Measurements from ENCODE around the gene POLK.

Gene POLK

GRCh38 chr5:75471193-75471592, 40.5 kb upstream of the POLK start:
- no peak for DNase-seq (ENCODE audit: low read depth, low spot score)
- POLR2A ChIA-PET, result no interaction called here
- CTCF ChIA-PET, result interaction anchor here (1.0 kb wide), 1 partner anchor 62 kb away, joined by 3 read pairs; no protein-coding TSS in a partner anchor
- no peak for TF ChIP-seq CTCF (IDR thresholded peaks at IDR 0.05; ENCODE audit: insufficient read depth, low read length, missing control alignments)
- H3K4me3 ChIP-seq (ENCODE audit: low read depth, low read length), result no peak overlapping the region

GRCh38 chr5:75472973-75473372, 38.7 kb upstream of the POLK start:
- H3K4me3 ChIP-seq (ENCODE audit: low read depth, low read length), result no peak overlapping the region
- ChIA-PET CTCF (no interaction called here), POLR2A (no interaction called here)
- DNase-seq (ENCODE audit: low read depth, low spot score), result no peak
- no peak for TF ChIP-seq CTCF (IDR thresholded peaks at IDR 0.05; ENCODE audit: insufficient read depth, low read length, missing control alignments)

- ChIA-PET POLR2A (no interaction called here), CTCF (no interaction called here)
- no peak overlapping the region for H3K4me3 ChIP-seq (ENCODE audit: low read depth, low read length)
- no peak for TF ChIP-seq CTCF (IDR thresholded peaks at IDR 0.05; ENCODE audit: insufficient read depth, low read length, missing control alignments)
- DNase-seq (ENCODE audit: low read depth, low spot score), result no peak
Measured at GRCh38 chr5:75473463-75473862, 38.2 kb upstream of the POLK start.

GRCh38 chr5:75475364-75475763, 36.3 kb upstream of the POLK start:
- H3K4me3 ChIP-seq (ENCODE audit: low read depth, low read length), result no peak overlapping the region
- ChIA-PET CTCF (no interaction called here), POLR2A (no interaction called here)
- no peak for DNase-seq (ENCODE audit: low read depth, low spot score)
- no peak for TF ChIP-seq CTCF (IDR thresholded peaks at IDR 0.05; ENCODE audit: insufficient read depth, low read length, missing control alignments)

GRCh38 chr5:75481024-75481423, 30.7 kb upstream of the POLK start:
- ChIA-PET POLR2A (no interaction called here), CTCF (no interaction called here)
- H3K4me3 ChIP-seq (ENCODE audit: low read depth, low read length), result no peak overlapping the region
- DNase-seq (ENCODE audit: low read depth, low spot score), result no peak
- TF ChIP-seq CTCF (IDR thresholded peaks at IDR 0.05; ENCODE audit: insufficient read depth, low read length, missing control alignments), result no peak

GRCh38 chr5:75482482-75482881, 29.2 kb upstream of the POLK start:
- no peak for TF ChIP-seq CTCF (IDR thresholded peaks at IDR 0.05; ENCODE audit: insufficient read depth, low read length, missing control alignments)
- CTCF ChIA-PET, result no interaction called here
- no peak for DNase-seq (ENCODE audit: low read depth, low spot score)

More at GRCh38 chr5:75482482-75482881, 29.2 kb upstream of the POLK start:
- POLR2A ChIA-PET, result no interaction called here
- no peak overlapping the region for H3K4me3 ChIP-seq (ENCODE audit: low read depth, low read length)

Data from AG04449 (cell line).